HepG2 (cell line): ENCODE results near the gene PDZD2.

Experiments used
- KDM4B ChIP-seq: sonication (generic); formaldehyde crosslinking; IDR thresholded peaks from 2 replicates; pipeline ENCODE4 v1.4.0; 2020; ENCODE audit warnings: missing genetic modification reagents
- NFYB ChIP-seq: sonication (generic); formaldehyde crosslinking; IDR thresholded peaks from 2 replicates; pipeline ENCODE4 v1.4.0; 2020; ENCODE audit warnings: missing genetic modification reagents
- POLR2AphosphoS5 ChIP-seq: IDR thresholded peaks from 2 replicates; pipeline ENCODE4 v1.6.1; 2012; ENCODE audit warnings: low read depth, low read length
- TEAD2 ChIP-seq: sonication (generic); formaldehyde crosslinking; IDR thresholded peaks from 2 replicates; pipeline ENCODE4 v1.9.0; 2021; ENCODE audit warnings: missing genetic modification reagents
- TF ChIP-seq, protein P1 (sequence below): sonication (generic); formaldehyde crosslinking; IDR thresholded peaks from 2 replicates; pipeline ENCODE4 v1.4.0; 2020; ENCODE audit warnings: missing genetic modification reagents, borderline replicate concordance
- TF ChIP-seq, protein P2 (sequence below): sonication (generic); formaldehyde crosslinking; IDR thresholded peaks from 2 replicates; pipeline ENCODE4 v1.4.0; 2020; ENCODE audit warnings: missing genetic modification reagents
- TF ChIP-seq, protein P3 (sequence below): sonication (generic); formaldehyde crosslinking; IDR thresholded peaks from 2 replicates; pipeline ENCODE4 v1.8.1; 2023; ENCODE audit warnings: missing genetic modification reagents, inconsistent platforms, borderline replicate concordance

DNA sequence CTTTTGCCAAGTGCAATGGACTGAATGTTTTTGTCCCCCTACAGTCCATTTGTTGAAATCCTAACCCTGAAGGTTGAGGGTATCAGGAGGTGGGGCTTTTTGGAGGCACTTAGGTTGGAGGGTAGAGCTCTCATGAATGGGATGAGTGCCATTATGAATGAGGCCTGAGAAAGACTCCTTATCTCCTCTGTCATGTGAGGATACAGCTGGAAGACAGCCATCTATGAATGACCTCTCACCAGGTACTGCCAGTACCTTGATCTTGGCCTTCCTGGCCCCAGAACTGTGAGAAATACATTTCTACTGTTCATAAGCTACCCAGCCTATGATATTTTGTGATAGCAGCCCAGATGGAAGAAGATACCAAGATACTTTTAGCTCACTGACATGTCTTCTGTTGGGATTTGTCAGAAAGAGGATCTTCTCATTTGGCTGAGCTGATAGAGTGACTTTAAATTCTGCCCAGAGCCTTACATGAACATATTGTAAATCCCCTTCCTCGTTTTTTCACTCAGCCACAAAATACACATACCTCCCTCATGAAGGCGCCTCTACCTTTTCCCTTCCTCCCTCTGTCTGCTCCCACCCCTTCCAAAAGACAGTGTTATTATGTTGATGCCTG lies 256.4 kb downstream of the PDZD2 start:
- TF ChIP-seq NFYB (no peak), KDM4B (CRISPR knock-in tag) (no peak), POLR2AphosphoS5 (no peak), TEAD2 (CRISPR knock-in tag) (no peak)
- TF ChIP-seq, protein P1, sequence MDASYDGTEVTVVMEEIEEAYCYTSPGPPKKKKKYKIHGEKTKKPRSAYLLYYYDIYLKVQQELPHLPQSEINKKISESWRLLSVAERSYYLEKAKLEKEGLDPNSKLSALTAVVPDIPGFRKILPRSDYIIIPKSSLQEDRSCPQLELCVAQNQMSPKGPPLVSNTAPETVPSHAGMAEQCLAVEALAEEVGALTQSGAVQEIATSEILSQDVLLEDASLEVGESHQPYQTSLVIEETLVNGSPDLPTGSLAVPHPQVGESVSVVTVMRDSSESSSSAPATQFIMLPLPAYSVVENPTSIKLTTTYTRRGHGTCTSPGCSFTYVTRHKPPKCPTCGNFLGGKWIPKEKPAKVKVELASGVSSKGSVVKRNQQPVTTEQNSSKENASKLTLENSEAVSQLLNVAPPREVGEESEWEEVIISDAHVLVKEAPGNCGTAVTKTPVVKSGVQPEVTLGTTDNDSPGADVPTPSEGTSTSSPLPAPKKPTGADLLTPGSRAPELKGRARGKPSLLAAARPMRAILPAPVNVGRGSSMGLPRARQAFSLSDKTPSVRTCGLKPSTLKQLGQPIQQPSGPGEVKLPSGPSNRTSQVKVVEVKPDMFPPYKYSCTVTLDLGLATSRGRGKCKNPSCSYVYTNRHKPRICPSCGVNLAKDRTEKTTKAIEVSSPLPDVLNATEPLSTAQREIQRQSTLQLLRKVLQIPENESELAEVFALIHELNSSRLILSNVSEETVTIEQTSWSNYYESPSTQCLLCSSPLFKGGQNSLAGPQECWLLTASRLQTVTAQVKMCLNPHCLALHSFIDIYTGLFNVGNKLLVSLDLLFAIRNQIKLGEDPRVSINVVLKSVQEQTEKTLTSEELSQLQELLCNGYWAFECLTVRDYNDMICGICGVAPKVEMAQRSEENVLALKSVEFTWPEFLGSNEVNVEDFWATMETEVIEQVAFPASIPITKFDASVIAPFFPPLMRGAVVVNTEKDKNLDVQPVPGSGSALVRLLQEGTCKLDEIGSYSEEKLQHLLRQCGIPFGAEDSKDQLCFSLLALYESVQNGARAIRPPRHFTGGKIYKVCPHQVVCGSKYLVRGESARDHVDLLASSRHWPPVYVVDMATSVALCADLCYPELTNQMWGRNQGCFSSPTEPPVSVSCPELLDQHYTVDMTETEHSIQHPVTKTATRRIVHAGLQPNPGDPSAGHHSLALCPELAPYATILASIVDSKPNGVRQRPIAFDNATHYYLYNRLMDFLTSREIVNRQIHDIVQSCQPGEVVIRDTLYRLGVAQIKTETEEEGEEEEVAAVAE (CRISPR knock-in tag): no peak
- TF ChIP-seq, protein P2, sequence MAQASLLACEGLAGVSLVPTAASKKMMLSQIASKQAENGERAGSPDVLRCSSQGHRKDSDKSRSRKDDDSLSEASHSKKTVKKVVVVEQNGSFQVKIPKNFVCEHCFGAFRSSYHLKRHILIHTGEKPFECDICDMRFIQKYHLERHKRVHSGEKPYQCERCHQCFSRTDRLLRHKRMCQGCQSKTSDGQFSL (CRISPR knock-in tag): no peak
- TF ChIP-seq, protein P3, sequence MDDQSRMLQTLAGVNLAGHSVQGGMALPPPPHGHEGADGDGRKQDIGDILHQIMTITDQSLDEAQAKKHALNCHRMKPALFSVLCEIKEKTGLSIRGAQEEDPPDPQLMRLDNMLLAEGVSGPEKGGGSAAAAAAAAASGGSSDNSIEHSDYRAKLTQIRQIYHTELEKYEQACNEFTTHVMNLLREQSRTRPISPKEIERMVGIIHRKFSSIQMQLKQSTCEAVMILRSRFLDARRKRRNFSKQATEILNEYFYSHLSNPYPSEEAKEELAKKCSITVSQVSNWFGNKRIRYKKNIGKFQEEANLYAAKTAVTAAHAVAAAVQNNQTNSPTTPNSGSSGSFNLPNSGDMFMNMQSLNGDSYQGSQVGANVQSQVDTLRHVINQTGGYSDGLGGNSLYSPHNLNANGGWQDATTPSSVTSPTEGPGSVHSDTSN (CRISPR knock-in tag): no peak
